CD4-positive, alpha-beta memory T cell (primary cell): ENCODE results near the gene MALRD1. TPM values are rescaled to one million over a fixed set of nuclear protein-coding genes. Genes with fewer than 3 reads are reported as not detected.

Experiments used
- CTCF ChIA-PET: fragments of 350-600 bp; sonication (Branson Sonifier 250); formaldehyde crosslinking; loops from one replicate; lab custom pipeline; 2021; ENCODE audit warnings: inconsistent platforms; ENCODE audit not compliant: partially characterized antibody; lab: Charles Lee
- POLR2A ChIA-PET: fragments of 350-600 bp; sonication (Branson Sonifier 250); formaldehyde crosslinking; loops from one replicate; lab custom pipeline; 2021; ENCODE audit not compliant: partially characterized antibody; lab: Charles Lee
- DNase-seq, 5 donors: peaks; one replicate each; pipeline versions ENCODE4 v3.0.0 to v3.0.0-alpha.2; 2020 to 2022; ENCODE audit warnings: mixed read lengths in 1 of 5
- H3K27ac ChIP-seq: one replicate; pipeline ENCODE4 v1.7.0; 2013; ENCODE audit warnings: low read depth, low read length
- H3K27me3 ChIP-seq: 2 replicates; pipeline ENCODE4 v1.7.0; 2013; ENCODE audit warnings: mild to moderate bottlenecking, low read length, moderate library complexity; ENCODE audit not compliant: insufficient read depth
- H3K36me3 ChIP-seq: 2 replicates; pipeline ENCODE4 v1.7.0; 2013; ENCODE audit warnings: mild to moderate bottlenecking, low read length, moderate library complexity; ENCODE audit not compliant: insufficient read depth
- H3K4me1 ChIP-seq: 2 replicates; pipeline ENCODE4 v1.7.0; 2013; ENCODE audit warnings: mild to moderate bottlenecking, low read length, moderate library complexity; ENCODE audit not compliant: insufficient read depth
- H3K4me3 ChIP-seq, 2 donors: one replicate each; pipeline ENCODE4 v1.7.0; 2013; ENCODE audit warnings: low read length in 2 of 2, mild to moderate bottlenecking in 1 of 2
- H3K9me3 ChIP-seq, 2 donors: one replicate each; pipeline ENCODE4 v1.7.0; 2013; ENCODE audit warnings: low read length in 2 of 2, control low read depth in 1 of 2; ENCODE audit not compliant: control insufficient read depth in 1 of 2
- H3K27ac Mint-ChIP-seq, 7 donors: one replicate each; pipeline ENCODE4 v1.8.0; 2020 to 2021; ENCODE audit warnings: mixed read lengths in 7 of 7, mild to moderate bottlenecking in 6 of 7, inconsistent platforms in 3 of 7, moderate library complexity in 3 of 7
- H3K27me3 Mint-ChIP-seq, 2 donors: one replicate each; pipeline ENCODE4 v1.8.0; 2020 to 2021; ENCODE audit warnings: mixed read lengths in 2 of 2
- H3K36me3 Mint-ChIP-seq, 2 donors: one replicate each; pipeline ENCODE4 v1.8.0; 2020 to 2021; ENCODE audit warnings: mixed read lengths in 2 of 2, inconsistent platforms in 1 of 2, mild to moderate bottlenecking in 1 of 2
- H3K4me1 Mint-ChIP-seq, 4 donors: one replicate each; pipeline ENCODE4 v1.8.0; 2020 to 2021; ENCODE audit warnings: mixed read lengths in 4 of 4, mild to moderate bottlenecking in 1 of 4
- H3K4me3 Mint-ChIP-seq, 8 donors: one replicate each; pipeline ENCODE4 v1.8.0; 2020 to 2021; ENCODE audit warnings: mixed read lengths in 8 of 8, mild to moderate bottlenecking in 7 of 8, moderate library complexity in 6 of 8, inconsistent platforms in 3 of 8
- H3K9me3 Mint-ChIP-seq, 8 donors: one replicate each; pipeline ENCODE4 v1.8.0; 2020 to 2021; ENCODE audit warnings: mixed read lengths in 8 of 8, mild to moderate bottlenecking in 5 of 8, inconsistent platforms in 3 of 8, moderate library complexity in 1 of 8
- intact Hi-C: fragments of 100-400 bp; cut with micrococcal nuclease; formaldehyde crosslinking; loops from one replicate; pipeline ENCODE4 v1.15.1; 2023
- polyA plus RNA-seq, 2 donors: library from polyadenylated mRNA; unstranded; fragments of 300-500 nt; fragmentation: Illumina TruSeq; gene quantifications; one replicate each; pipeline ENCODE4 v1.2.3, GENCODE V29; 2021
- total RNA-seq, 2 experiments: library from RNA; stranded (reverse); gene quantifications; one replicate each; pipeline ENCODE4 v1.2.3, GENCODE V29; 2021

The MALRD1 gene
- total and polyA plus RNA-seq, 4 experiments from 2014 or later = not detected

DNA sequence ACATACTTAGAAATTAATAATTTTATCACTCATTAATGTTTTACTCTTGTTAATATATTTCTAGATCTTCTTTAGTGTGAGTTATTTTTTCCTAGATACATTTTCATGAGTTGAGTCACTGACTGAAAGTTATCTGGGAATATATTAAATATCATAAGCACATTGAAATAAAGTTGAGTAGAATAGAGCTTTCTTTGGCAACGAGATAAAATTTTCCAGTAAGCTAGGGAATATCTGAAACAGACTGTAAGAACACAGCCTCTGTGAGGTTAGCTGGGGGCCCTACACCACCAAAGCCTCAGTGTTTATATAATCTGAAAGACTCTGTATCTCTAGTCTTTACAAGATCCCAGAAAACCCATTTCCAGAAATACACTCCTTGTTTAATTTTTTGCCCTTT is 419.8 kb downstream of the MALRD1 start:
- H3K4me3 ChIP-seq = no peak overlapping the region
- H3K27me3 ChIP-seq = no peaks in the 10 kb centered on the region
- H3K27ac Mint-ChIP-seq = no peak overlapping the region
- no peaks in the 10 kb centered on the region for H3K36me3 Mint-ChIP-seq
- intact Hi-C loops = no loop called here
- no peaks in the 10 kb centered on the region for H3K27me3 Mint-ChIP-seq
- no peaks in the 10 kb centered on the region for H3K4me1 Mint-ChIP-seq
- ChIA-PET POLR2A (no interaction called here), CTCF (no interaction called here)
- H3K4me1 ChIP-seq = no peaks in the 10 kb centered on the region
- no peak overlapping the region for H3K4me3 Mint-ChIP-seq
- no peak for DNase-seq
- H3K9me3 ChIP-seq = no peaks in the 10 kb centered on the region
- no peaks in the 10 kb centered on the region for H3K36me3 ChIP-seq
- H3K9me3 Mint-ChIP-seq = peaks cover 5 to 19% (median 9%) of the 10 kb centered on the region in 8 donors
- no peak overlapping the region for H3K27ac ChIP-seq

GRCh38 chr10:19469521-19469920 is 420.9 kb downstream of the MALRD1 start:
- no peak overlapping the region for H3K4me3 Mint-ChIP-seq
- H3K27me3 ChIP-seq = no peaks in the 10 kb centered on the region
- DNase-seq = no peak
- no peak overlapping the region for H3K4me3 ChIP-seq
- peaks cover 5 to 19% (median 8%) of the 10 kb centered on the region in 8 donors for H3K9me3 Mint-ChIP-seq
- H3K9me3 ChIP-seq = no peaks in the 10 kb centered on the region
- H3K4me1 ChIP-seq = no peaks in the 10 kb centered on the region
- H3K27ac ChIP-seq = no peak overlapping the region
- POLR2A ChIA-PET = no interaction called here
- CTCF ChIA-PET = no interaction called here
- H3K27ac Mint-ChIP-seq = no peak overlapping the region
- no peaks in the 10 kb centered on the region for H3K27me3 Mint-ChIP-seq
- no peaks in the 10 kb centered on the region for H3K36me3 Mint-ChIP-seq
- H3K4me1 Mint-ChIP-seq = no peaks in the 10 kb centered on the region
- intact Hi-C loops = no loop called here
- no peaks in the 10 kb centered on the region for H3K36me3 ChIP-seq

DNA sequence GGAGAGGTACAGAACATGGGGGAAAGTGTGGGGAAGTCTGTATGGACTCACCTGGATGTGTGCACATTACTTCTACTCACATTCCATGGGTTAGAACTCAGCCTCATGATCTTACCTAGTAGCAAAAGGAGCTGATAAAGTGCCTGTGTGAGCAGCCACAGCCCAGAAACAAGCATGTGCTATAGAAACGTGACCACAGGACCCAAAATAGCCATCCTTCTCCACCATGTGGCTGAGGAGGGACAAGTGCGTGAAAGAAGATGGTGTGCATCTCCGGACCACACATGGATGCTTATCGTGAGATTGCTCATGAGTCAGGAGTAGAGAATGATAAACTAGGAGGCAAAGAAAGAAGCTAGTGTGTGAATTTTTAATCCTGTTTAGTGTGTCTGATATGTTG is 431.3 kb downstream of the MALRD1 start:
- no peak overlapping the region for H3K4me3 Mint-ChIP-seq
- Histone ChIP-seq H3K27ac (no peak overlapping the region), H3K9me3 (no peaks in the 10 kb centered on the region), H3K4me1 (no peaks in the 10 kb centered on the region), H3K36me3 (no peaks in the 10 kb centered on the region), H3K27me3 (no peaks in the 10 kb centered on the region), H3K4me3 (no peak overlapping the region)
- H3K4me1 Mint-ChIP-seq = no peaks in the 10 kb centered on the region
- intact Hi-C loops = no loop called here
- H3K27ac Mint-ChIP-seq = no peak overlapping the region
- H3K27me3 Mint-ChIP-seq = no peaks in the 10 kb centered on the region
- H3K9me3 Mint-ChIP-seq = peaks cover 2 to 14% (median 6%) of the 10 kb centered on the region in 8 donors
- DNase-seq = no peak
- ChIA-PET CTCF (no interaction called here), POLR2A (no interaction called here)
- H3K36me3 Mint-ChIP-seq = no peaks in the 10 kb centered on the region

DNA sequence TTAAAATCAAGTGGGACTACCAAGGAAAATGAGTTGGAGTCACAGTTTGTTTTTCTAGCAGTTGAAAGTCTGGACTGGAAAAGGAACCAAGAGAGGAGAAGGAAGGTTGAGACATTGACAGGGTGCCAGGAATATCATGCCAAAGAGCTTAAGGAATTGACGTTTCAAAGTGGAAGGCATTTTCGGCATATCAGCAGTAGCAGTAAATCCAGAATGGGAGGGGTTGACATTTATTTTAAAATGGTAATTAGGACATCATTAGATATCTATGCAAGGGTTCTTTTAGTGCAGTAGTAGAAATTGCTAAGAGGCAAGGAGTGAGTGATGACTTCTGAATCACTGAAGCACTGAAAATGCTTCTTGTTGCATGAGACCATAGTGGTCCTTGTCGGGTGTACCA is 431.8 kb downstream of the MALRD1 start:
- DNase-seq = no peak
- H3K27me3 ChIP-seq = no peaks in the 10 kb centered on the region
- CTCF ChIA-PET = no interaction called here
- intact Hi-C loops = no loop called here
- H3K27me3 Mint-ChIP-seq = no peaks in the 10 kb centered on the region
- POLR2A ChIA-PET = no interaction called here
- H3K36me3 Mint-ChIP-seq = no peaks in the 10 kb centered on the region
- H3K27ac ChIP-seq = no peak overlapping the region
- no peaks in the 10 kb centered on the region for H3K4me1 Mint-ChIP-seq
- no peak overlapping the region for H3K4me3 Mint-ChIP-seq
- H3K27ac Mint-ChIP-seq = no peak overlapping the region
- no peaks in the 10 kb centered on the region for H3K4me1 ChIP-seq
- no peaks in the 10 kb centered on the region for H3K36me3 ChIP-seq
- no peaks in the 10 kb centered on the region for H3K9me3 ChIP-seq
- H3K4me3 ChIP-seq = no peak overlapping the region
- H3K9me3 Mint-ChIP-seq = peaks cover 2 to 15% (median 6%) of the 10 kb centered on the region in 8 donors

GRCh38 chr10:19483421-19483820 is 434.8 kb downstream of the MALRD1 start:
- Mint-ChIP-seq H3K4me3 (no peak overlapping the region), H3K27me3 (no peaks in the 10 kb centered on the region), H3K4me1 (no peaks in the 10 kb centered on the region), H3K9me3 (peaks cover 2 to 13% (median 8%) of the 10 kb centered on the region in 8 donors), H3K36me3 (no peaks in the 10 kb centered on the region), H3K27ac (no peak overlapping the region)
- no peaks in the 10 kb centered on the region for H3K36me3 ChIP-seq
- intact Hi-C loops = no loop called here
- H3K27me3 ChIP-seq = no peaks in the 10 kb centered on the region
- no peak overlapping the region for H3K4me3 ChIP-seq
- no peak for DNase-seq
- H3K27ac ChIP-seq = no peak overlapping the region
- H3K9me3 ChIP-seq = no peaks in the 10 kb centered on the region
- H3K4me1 ChIP-seq = no peaks in the 10 kb centered on the region
- CTCF ChIA-PET = no interaction called here
- POLR2A ChIA-PET = no interaction called here

- H3K9me3 ChIP-seq = no peaks in the 10 kb centered on the region
- H3K9me3 Mint-ChIP-seq = peaks cover 2 to 15% (median 7%) of the 10 kb centered on the region in 8 donors
- no peaks in the 10 kb centered on the region for H3K27me3 ChIP-seq
- no peaks in the 10 kb centered on the region for H3K27me3 Mint-ChIP-seq
- no peaks in the 10 kb centered on the region for H3K4me1 ChIP-seq
- ChIA-PET CTCF (no interaction called here), POLR2A (no interaction called here)
- no peaks in the 10 kb centered on the region for H3K36me3 Mint-ChIP-seq
- DNase-seq = no peak
- no peaks in the 10 kb centered on the region for H3K36me3 ChIP-seq
- no peak overlapping the region for H3K4me3 ChIP-seq
- no peak overlapping the region for H3K27ac Mint-ChIP-seq
- H3K4me3 Mint-ChIP-seq = no peak overlapping the region
- no peak overlapping the region for H3K27ac ChIP-seq
- peaks cover 0 to 4% (median 0%) of the 10 kb centered on the region in 4 donors for H3K4me1 Mint-ChIP-seq
- intact Hi-C loops = no loop called here
Measured at GRCh38 chr10:19488592-19489280, 440.1 kb downstream of the MALRD1 start.

GRCh38 chr10:19491166-19491565 is 442.6 kb downstream of the MALRD1 start:
- Mint-ChIP-seq H3K9me3 (peaks cover 2 to 18% (median 9%) of the 10 kb centered on the region in 8 donors), H3K36me3 (no peaks in the 10 kb centered on the region), H3K4me3 (no peak overlapping the region), H3K27me3 (no peaks in the 10 kb centered on the region), H3K27ac (no peak overlapping the region), H3K4me1 (peaks cover 0 to 4% (median 0%) of the 10 kb centered on the region in 4 donors)
- Histone ChIP-seq H3K36me3 (no peaks in the 10 kb centered on the region), H3K9me3 (no peaks in the 10 kb centered on the region), H3K27ac (no peak overlapping the region), H3K27me3 (no peaks in the 10 kb centered on the region), H3K4me1 (no peaks in the 10 kb centered on the region), H3K4me3 (no peak overlapping the region)
- ChIA-PET CTCF (no interaction called here), POLR2A (no interaction called here)
- no peak for DNase-seq
- intact Hi-C loops = no loop called here
